H7 (cell line): ENCODE results near the gene BOK. TPM values are rescaled to one million over a fixed set of nuclear protein-coding genes. Genes with fewer than 3 reads are reported as not detected.
"Not testable (repeated sequence)": the region's sequence is repeated elsewhere in the genome, so short reads cannot be mapped to it uniquely, and the experiment has no call there.

ENCODE experiments used
- DNase-seq: peaks from one replicate; pipeline ENCODE4 v3.0.0; 2012
- H3K27me3 ChIP-seq: 2 replicates; pipeline ENCODE4 v1.6.0; 2011; ENCODE audit warnings: mild to moderate bottlenecking, low read length; ENCODE audit not compliant: control insufficient read depth, insufficient read depth
- H3K36me3 ChIP-seq: replicated peaks from 2 replicates; pipeline ENCODE4 v1.5.1; 2011; ENCODE audit warnings: low read length; ENCODE audit not compliant: control insufficient read depth, insufficient read depth
- H3K4me3 ChIP-seq: 2 replicates; pipeline ENCODE4 v1.5.1; 2011; ENCODE audit warnings: low read depth, mild to moderate bottlenecking, control low read depth, low read length, moderate library complexity; ENCODE audit not compliant: insufficient read depth
- total RNA-seq: library from RNA; depleted of rRNA; stranded (reverse); fragments of >200 nt; shearing (Covaris generic); gene quantifications from 2 replicates; pipeline ENCODE4 v1.2.3, GENCODE V29; 2014

BOK gene
- total RNA-seq, 1 experiment from 2014 or later = 61.6 TPM

DNA sequence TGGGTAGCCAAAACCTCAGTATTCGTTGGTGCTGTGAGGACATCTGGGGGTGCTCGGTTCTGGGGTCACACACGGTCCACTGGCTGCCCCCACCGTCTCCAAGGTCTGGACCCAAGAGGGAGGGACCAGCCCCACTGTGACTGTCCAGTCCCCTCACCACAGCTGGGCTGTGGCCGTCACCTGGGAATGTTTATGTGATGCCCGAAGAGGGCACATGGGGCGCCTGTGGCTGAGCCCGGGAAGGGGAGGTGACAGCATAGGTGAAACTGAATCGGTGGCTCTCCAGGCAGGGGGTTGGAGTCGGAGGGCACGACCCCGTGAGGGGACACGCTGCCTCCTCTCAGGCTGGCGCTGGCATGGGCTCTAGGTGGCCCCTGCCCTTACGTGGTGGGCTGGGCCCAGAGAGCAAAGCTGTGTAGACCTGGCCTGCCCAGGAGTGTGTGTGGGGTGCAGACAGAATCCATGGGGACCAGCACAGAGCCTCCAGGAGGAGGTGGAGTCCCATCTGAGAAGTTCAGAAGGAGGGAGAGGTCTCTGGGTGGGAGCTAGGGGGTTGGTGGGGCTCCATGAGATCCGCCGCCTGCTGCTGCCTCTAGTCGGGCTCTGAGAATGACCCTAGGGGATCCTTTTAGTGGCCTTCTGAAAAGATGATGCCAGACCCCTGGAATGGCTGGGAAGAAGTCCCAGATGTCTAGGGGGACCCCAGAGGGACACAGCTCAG lies 1.8 kb downstream of the BOK start:
- Histone ChIP-seq H3K27me3 (no peaks in the 10 kb centered on the region), H3K36me3 (no peaks in the 10 kb centered on the region; the same call in 1 of the 2 replicates), H3K4me3 (peak overlapping the region; percentile 74; the same call in 1 of the 2 replicates)
- peak; percentile 54 for DNase-seq

- peak; percentile 68 for DNase-seq
- no peaks in the 10 kb centered on the region for H3K27me3 ChIP-seq
- H3K4me3 ChIP-seq = no peak overlapping the region
- H3K36me3 ChIP-seq = no peaks in the 10 kb centered on the region; the same call in 1 of the 2 replicates
Observed at GRCh38 chr2:241560883-241561474, 2.4 kb downstream of the BOK start.

DNA sequence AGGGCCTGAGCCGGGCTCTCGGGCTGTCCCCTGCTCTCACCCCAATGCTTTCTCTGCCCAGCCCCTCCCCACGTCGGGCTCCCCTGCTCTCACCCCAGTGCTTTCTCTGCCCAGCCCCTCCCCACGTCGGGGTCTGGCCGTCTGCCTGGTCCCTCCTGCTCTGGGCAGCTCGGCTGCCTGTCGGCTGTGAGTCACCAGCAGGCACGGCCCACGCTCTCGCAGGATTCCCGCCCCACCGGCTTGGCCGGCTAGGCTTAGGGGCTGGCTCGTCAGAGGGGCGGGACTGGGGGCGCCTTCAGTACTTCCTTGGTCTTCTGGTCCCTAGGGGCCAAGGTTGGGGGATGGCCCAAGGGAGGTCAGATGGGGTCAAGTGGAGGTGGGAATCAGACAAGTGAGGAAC lies 3.3 kb downstream of the BOK start:
- Histone ChIP-seq H3K4me3 (no peak overlapping the region), H3K36me3 (no peaks in the 10 kb centered on the region; the same call in 1 of the 2 replicates), H3K27me3 (no peaks in the 10 kb centered on the region)
- peak; percentile 74 for DNase-seq

GRCh38 chr2:241562269-241562891 lies 3.8 kb downstream of the BOK start:
- DNase-seq = peak; percentile 46
- H3K4me3 ChIP-seq = no peak overlapping the region
- H3K36me3 ChIP-seq = no peaks in the 10 kb centered on the region; the same call in 1 of the 2 replicates
- H3K27me3 ChIP-seq = no peaks in the 10 kb centered on the region

DNA sequence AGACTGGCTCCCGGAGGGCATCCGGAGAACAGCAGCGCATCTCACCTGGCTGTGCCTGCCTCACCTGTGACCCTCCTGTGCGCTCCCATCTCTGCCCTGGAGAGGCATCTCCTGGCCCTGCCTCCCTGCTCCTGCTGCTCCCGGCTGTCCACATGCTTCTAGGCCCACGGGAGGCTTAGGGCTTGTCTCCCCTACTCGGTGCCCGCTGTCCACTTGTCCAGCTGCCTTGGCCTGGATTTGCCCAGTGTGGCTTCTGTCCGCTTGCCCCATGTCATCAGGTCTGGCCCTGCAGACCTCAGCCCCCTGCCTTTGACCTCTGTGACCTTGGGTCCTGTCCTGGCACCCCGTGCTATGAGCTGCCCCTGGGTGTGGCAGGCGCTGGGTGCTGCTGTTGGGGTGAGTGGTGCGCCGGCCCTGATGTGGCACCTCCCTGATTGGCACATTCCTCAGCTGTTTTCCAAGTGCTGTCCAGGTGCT lies 4.5 kb downstream of the BOK start:
- H3K27me3 ChIP-seq = no peaks in the 10 kb centered on the region
- H3K36me3 ChIP-seq = no peaks in the 10 kb centered on the region; the same call in 1 of the 2 replicates
- no peak overlapping the region for H3K4me3 ChIP-seq
- peak; percentile 68 for DNase-seq

DNA sequence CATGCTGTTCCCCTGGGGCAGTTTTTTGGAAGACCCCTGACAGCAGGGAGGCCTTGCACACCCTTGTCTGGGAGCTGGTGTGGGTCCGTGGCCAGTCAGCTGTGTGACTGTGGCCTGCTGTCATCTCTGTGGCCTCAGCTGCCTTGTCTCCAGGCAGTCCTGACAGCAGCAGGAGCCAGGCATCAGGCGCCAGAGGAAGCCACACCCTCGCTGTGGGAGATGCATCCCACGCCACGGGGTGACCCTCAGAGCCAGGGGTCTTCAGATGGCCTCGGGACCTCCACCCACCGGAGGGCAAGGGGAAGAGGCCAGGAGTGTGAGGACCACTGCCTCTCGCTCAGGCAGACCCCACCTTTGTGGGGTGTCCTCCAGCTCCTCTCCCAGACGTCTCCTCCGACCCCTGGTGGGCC lies 5.0 kb downstream of the BOK start:
- no peak for DNase-seq
- H3K36me3 ChIP-seq = no peaks in the 10 kb centered on the region; the same call in 1 of the 2 replicates
- no peaks in the 10 kb centered on the region for H3K27me3 ChIP-seq
- no peak overlapping the region for H3K4me3 ChIP-seq

GRCh38 chr2:241563981-241564595 lies 5.5 kb downstream of the BOK start:
- peak; percentile 63 for DNase-seq

GRCh38 chr2:241564596-241565410 lies 6.3 kb downstream of the BOK start:
- Histone ChIP-seq H3K36me3 (no peaks in the 10 kb centered on the region; the same call in 1 of the 2 replicates), H3K4me3 (no peak overlapping the region), H3K27me3 (no peaks in the 10 kb centered on the region)
- peak; percentile 68 for DNase-seq

More at GRCh38 chr2:241563981-241564595, 5.5 kb downstream of the BOK start:
- Histone ChIP-seq H3K4me3 (no peak overlapping the region), H3K27me3 (no peaks in the 10 kb centered on the region), H3K36me3 (no peaks in the 10 kb centered on the region; the same call in 1 of the 2 replicates)

DNA sequence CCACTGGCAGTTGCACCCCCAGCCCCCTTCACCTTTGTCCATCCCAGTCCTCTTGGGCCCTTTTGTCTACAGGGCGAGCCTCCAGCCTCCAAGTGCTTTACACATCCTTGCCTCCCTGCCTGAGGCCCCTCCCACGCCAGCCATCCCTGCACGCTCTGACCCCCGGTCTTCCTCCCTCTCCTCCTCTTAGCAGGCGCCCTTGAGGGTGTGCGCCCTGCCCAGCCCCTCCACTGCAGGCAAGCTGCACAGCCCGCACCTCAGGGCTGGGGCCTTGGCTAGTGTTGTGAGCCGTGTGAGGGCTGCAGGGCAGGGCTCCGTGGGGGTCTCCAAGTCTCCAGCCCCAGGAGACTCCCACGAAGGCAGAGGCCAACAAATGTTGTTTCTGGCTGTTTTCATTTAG lies 6.9 kb downstream of the BOK start:
- Histone ChIP-seq H3K4me3 (no peak overlapping the region), H3K36me3 (no peaks in the 10 kb centered on the region; the same call in 1 of the 2 replicates)
- DNase-seq = peak; percentile 72

GRCh38 chr2:241566021-241566420 lies 7.5 kb downstream of the BOK start:
- H3K4me3 ChIP-seq, DNase-seq, H3K36me3 ChIP-seq, H3K27me3 ChIP-seq: not testable (repeated sequence)

More for the DNA sequence above, 6.9 kb downstream of the BOK start:
- H3K27me3 ChIP-seq = no peaks in the 10 kb centered on the region

GRCh38 chr2:241566468-241566867 lies 7.9 kb downstream of the BOK start:
- Histone ChIP-seq H3K36me3 (no peaks in the 10 kb centered on the region; the same call in 1 of the 2 replicates), H3K27me3 (no peaks in the 10 kb centered on the region), H3K4me3 (no peak overlapping the region)
- no peak for DNase-seq

DNA sequence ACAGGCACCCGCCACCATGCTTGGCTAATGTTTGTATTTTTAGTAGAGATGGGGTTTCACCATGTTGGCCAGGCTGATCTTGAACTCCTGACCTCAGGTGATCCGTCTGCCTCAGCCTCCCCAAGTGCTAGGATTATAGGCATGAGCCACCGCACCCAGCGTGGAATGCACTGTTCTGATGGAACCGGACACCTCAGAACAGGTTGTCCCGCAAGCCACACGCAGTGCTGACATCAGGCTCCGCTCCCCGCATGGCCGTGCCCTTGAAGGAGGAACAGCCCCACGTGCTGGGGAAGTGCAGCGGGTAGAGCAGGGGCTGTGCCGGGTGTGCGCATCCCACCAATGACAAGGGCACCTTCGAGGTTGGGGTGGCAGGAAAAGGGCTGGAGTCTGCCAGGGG lies 8.7 kb downstream of the BOK start:
- not testable (repeated sequence) for H3K36me3 ChIP-seq, DNase-seq

GRCh38 chr2:241567776-241568175 lies 9.2 kb downstream of the BOK start:
- H3K36me3 ChIP-seq = no peaks in the 10 kb centered on the region; the same call in 1 of the 2 replicates
- H3K27me3 ChIP-seq = no peaks in the 10 kb centered on the region
- DNase-seq = no peak
- no peak overlapping the region for H3K4me3 ChIP-seq

More for the DNA sequence above, 8.7 kb downstream of the BOK start:
- not testable (repeated sequence) for H3K4me3 ChIP-seq, H3K27me3 ChIP-seq

DNA sequence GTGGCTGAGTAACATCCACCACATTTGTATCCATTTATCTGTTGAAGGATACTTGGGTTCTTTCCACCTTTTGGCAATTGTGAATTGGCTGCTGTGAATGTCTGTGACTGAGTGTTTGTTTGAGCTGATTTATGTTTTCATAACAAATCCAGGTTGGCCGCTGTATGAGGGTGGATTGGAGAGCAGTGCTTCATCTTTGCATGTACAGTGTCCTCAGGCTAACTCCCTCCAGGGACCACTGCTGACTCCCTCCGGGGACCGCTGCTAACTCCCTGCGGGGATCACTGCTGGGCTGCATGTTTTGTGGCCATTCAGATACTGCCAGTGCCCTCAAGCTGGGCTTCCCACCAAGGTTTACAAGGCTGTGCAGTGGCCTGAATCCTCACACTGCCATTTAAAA lies 10.2 kb downstream of the BOK start:
- no peak for DNase-seq
- Histone ChIP-seq H3K4me3 (no peak overlapping the region), H3K27me3 (no peaks in the 10 kb centered on the region), H3K36me3 (no peaks in the 10 kb centered on the region; the same call in 1 of the 2 replicates)
